GM19328 (cell line): ENCODE results near the gene TPRX1.
"Not testable (repeated sequence)": the region's sequence is repeated elsewhere in the genome, so short reads cannot be mapped to it uniquely, and the experiment has no call there.

Experiments
- ATAC-seq: cut with Tn5 transposase; IDR thresholded peaks from one replicate; pipeline ENCODE4 v1.9.1; 2021; ENCODE audit warnings: mild to moderate bottlenecking, moderate library complexity; ENCODE audit not compliant: unreplicated experiment

The TPRX1 gene

GRCh38 chr19:47768604-47769003 lies 35.7 kb downstream of the TPRX1 start:
- ATAC-seq: no peak

GRCh38 chr19:47767349-47767748 lies 37.0 kb downstream of the TPRX1 start:
- ATAC-seq: no peak

GRCh38 chr19:47766670-47767069 lies 37.7 kb downstream of the TPRX1 start:
- no peak for ATAC-seq

DNA sequence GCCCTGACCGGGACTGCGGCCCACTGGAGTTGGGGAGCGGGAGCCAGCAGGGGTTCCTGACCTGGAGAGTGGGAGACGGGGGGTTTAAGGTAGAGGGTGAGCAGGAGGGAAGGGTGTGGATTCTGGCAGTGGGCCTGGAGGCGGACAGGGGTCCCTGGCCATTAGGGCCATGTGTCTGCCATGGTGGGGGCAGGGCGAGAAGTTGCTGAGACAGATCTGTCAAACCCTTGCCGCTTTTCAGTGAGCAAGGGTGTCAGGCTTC lies 38.1 kb downstream of the TPRX1 start:
- ATAC-seq: no peak

- ATAC-seq: no peak
These were observed 38.6 kb downstream of the TPRX1 start for GRCh38 chr19:47765523-47766358.

DNA sequence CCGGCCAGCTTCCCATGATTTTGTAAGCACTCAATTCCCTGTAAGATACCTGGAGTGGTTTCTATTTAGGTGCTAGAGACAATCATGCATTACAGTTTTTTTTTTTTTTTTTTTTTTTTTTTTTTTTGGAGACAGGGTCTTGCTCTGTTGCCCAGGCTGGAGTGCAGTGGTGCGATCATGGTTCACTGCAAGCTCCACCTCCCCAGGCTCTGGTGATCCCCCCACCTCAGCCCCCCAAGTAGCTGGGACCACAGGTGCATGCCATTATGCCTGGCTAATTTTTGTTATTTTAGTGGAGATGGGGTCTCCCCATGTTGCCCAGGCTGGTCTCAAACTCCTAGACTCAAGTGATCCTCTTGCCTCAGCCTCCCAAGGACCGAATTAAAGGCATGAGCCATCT lies 39.6 kb downstream of the TPRX1 start:
- not testable (repeated sequence) for ATAC-seq

DNA sequence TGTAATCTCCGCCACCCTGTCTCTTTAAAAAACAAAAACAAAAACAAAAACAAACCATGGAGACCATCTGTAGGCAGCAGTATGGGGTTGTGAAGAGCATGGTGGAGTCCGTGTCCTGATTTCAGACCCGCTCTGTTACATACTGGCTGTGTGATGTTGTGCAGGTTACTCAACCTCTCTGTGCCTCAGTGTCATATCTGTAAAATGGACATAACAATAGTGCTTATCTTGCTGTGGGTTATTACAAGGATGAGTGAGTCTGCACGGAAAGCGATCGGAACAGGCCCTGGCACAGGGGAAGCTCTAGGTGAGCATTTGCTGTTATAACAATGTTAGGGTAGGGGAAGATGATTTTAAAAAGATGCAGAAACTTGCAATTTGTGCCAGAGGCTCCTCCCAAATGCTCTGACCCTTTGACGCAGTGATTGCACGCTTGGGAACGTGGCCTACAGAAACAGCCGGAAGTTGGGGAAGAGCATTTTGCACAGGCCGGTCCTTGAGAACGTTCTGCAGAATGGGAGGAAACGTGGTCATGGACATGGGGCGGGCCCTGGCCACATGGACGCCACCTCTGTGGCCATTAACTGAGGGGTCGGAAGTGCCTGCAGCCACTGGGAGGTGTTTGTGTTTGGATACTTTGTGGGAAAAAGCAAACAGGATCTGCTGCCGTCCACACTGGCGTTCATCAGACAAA lies 41.6 kb downstream of the TPRX1 start:
- ATAC-seq: no peak

- ATAC-seq: no peak
These were observed 42.2 kb downstream of the TPRX1 start for GRCh38 chr19:47762151-47762550.

DNA sequence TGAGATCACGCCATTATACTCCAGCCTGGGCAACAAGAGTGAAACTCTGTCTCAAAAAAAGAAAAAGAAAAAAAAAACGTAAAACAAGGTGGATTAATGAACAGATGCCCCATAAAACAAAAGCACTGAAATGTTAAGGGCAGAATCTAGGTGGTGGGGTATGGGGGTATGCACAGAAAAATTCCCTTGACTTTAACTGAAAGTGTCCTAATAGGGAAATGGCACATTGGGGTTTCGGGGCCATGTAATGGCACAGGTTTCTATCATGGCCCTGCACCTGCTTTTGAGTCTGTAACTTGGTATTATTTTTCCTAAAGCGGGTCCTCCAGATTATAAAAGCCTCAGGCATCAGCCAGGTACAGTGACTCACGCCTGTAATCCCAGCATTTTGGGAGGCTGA lies 42.8 kb downstream of the TPRX1 start:
- no peak for ATAC-seq

DNA sequence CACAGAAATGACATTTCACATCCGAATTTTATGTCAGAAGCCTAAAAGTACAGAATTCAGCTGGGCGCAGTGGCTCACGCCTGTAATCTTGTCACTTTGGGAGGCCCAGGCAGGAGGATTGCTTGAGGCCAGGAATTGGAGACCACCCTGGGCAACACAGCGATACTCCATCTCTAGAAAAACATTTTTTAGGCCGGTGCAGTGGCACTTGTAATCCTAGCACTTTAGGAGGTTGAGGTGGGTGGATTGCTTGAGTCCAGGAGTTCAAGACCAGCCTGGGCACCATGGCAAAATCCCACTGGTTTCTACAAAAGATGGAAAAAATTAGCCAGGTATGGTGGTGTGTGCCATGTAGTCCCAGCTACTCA lies 43.7 kb downstream of the TPRX1 start:
- ATAC-seq: no peak

DNA sequence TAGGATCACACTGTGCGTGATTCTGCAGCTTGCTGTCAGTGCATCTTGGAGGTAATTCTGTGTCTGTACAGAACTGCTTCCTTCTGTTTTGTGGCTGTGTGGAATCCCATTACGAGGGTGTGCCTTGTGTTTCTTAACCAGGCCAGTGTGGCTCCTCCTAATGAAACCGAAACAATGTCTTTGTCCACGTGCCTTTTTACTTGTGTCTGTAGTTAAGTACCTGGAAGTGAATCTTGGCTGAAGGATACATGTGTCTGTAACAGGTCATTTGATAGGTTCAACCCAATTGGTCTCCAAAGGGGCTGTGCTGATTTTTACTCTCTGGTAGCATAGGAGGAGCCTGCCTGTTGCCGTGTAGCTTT lies 45.9 kb downstream of the TPRX1 start:
- ATAC-seq: no peak

GRCh38 chr19:47757617-47758442 lies 46.5 kb downstream of the TPRX1 start:
- no peak for ATAC-seq

- ATAC-seq: no peak
These were observed 47.3 kb downstream of the TPRX1 start for GRCh38 chr19:47756953-47757608.

GRCh38 chr19:47756627-47756929 lies 47.8 kb downstream of the TPRX1 start:
- ATAC-seq: no peak

GRCh38 chr19:47755762-47756626 lies 48.4 kb downstream of the TPRX1 start:
- ATAC-seq: no peak

DNA sequence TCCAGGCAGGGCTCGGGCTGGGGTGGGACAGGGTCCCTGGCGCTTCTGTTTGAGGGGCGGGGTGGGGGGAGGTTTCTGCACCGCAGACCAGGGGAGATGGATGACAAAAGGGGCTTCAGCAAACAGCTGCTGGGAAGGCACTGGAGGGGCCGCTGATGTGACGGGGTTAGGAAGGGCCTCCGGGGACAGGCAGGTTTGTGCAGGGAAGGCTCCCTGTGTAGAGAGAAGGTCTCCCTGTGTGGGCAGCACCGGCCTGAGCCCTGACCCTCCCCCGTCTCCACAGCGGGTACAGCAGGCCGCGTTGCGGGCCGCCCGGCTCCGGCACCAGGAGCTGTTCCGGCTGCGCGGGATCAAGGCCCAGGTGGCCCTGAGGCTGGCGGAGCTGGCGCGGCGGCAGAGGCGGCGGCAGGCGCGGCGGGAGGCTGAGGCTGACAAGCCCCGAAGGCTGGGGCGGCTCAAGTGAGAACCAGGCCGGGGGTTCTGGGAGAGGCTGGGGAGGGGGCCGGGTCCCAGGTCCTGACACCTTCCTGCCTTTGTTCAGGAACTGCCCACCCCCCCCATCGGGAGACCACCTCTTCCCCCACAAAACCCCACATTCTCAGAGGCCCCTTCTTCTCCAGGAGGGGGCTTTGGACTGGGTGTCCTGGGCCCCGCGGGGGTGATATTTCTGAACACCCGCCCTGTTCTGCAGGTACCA lies 49.1 kb downstream of the TPRX1 start:
- ATAC-seq: no peak

- ATAC-seq: no peak
These were observed 49.9 kb downstream of the TPRX1 start for GRCh38 chr19:47754206-47755064.

DNA sequence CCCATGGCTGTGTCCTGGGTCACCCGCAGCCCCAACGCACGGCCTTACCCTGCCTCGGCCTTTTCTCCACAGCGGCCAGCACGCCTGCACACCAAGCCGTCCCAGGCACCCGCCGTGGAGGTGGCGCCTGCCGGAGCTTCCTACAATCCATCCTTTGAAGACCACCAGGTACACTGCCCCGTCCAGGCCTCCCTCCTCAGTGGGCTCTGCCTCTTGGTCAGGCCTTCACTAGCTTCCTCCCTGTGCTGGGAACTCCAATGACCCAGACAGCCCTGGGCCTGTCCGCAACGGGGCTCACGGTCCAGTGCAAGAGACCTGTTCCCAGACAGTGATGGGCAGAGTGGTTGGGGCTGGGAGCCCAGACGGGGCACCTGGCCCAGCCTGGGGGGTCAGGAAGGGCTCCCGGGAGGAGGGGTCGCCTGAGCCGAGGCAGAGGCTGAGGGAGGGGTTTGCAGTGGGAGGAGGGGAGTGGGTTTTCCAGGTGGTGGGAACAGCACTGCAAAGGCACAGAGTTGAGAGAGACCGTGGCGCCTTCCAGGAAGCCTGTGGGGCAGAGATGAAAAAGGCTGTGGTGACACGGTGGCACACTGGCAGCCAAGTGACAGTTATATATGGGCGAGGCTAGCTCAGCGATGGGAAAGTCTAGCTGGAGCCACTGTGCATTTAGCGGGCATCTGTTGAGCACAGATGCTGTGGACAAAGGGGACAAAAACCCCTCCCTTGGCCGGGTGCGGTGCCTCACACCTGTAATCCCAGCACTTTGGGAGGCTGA lies 51.7 kb downstream of the TPRX1 start:
- no peak for ATAC-seq
